ENCODE data around the gene CDK5RAP3.
A peak's percentile ranks its signal among the peaks of the same experiment; 100 is the strongest.

CDK5RAP3 gene, protein sequence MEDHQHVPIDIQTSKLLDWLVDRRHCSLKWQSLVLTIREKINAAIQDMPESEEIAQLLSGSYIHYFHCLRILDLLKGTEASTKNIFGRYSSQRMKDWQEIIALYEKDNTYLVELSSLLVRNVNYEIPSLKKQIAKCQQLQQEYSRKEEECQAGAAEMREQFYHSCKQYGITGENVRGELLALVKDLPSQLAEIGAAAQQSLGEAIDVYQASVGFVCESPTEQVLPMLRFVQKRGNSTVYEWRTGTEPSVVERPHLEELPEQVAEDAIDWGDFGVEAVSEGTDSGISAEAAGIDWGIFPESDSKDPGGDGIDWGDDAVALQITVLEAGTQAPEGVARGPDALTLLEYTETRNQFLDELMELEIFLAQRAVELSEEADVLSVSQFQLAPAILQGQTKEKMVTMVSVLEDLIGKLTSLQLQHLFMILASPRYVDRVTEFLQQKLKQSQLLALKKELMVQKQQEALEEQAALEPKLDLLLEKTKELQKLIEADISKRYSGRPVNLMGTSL

DNA sequence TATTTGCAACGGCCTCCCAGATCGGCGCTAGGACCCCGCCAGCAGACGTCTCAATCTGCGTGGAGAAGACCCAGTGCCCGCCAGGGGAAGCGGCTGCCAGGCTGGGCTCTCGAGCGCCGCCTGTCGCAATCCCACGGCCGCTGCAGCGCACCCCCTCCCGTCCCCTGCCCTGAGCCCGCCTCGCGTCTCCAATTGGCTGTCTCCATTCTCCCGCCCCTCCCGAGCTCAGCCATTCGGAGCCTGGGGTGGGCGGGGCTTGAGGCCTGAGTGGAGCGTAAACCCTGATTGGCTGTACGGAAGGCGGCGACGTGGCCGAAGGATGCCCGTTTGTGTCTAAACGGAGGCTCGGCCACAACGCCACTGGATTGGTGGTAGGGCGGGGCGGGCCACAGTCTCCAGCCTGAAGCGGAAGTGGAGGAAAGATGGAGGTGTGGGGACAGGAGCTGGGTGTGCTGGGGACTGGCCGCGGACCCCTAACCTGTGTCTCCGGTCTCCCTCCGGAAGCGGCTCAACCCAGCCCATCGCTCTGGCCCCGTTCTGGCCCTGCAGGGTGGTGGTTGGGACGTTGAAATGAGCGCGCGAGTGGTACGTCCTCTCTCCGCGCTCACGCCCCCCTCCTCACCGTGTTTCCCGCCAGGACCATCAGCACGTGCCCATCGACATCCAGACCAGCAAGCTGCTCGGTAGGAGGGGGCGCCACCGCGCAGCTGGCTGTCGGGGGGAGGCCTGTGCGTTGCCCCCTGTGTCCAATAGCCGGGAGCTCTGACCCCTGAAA, at the start of gene CDK5RAP3:
CDK5RAP3 (plus strand) TSS at position 389 of the 775 bp plus-strand sequence; CDS start at position 423, 34 bp downstream.
- peak; percentile 95 for DNase-seq (ENCODE audit: low spot score)

DNA sequence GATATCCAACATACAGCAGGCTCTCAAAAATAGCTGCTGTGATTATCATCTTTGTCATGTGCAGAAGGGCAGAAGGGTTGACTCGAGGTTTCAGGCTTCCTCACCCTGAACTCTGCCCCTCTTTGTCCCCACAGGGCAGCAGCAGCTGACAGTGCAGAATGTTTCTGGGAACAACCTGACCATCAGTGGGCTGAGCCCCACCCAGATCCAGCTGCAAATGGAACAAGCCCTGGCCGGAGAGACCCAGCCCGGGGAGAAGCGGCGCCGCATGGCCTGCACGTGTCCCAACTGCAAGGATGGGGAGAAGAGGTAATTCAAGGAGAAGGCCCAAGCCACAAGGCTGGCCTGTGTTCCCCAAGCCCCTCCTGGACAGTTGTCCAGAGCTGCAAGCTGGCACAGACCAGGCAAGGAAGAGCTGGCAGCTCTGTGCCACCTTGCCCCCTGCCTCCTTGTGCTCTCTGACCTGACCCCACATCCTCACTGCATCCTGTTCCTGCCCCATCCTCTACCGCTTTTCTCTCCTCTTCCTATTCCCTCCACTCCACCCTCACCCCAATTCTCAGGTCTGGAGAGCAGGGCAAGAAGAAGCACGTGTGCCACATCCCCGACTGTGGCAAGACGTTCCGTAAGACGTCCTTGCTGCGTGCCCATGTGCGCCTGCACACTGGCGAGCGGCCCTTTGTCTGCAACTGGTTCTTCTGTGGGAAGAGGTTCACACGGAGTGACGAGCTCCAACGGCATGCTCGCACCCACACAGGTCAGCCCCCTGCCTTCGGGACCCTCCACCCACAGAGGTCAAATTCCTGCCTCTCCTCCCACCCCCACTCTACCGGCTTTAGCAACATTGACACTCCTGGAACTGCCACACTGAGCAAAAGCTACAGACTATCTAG, 45.9 kb upstream of the CDK5RAP3 start:
- TF ChIP-seq, protein P1, sequence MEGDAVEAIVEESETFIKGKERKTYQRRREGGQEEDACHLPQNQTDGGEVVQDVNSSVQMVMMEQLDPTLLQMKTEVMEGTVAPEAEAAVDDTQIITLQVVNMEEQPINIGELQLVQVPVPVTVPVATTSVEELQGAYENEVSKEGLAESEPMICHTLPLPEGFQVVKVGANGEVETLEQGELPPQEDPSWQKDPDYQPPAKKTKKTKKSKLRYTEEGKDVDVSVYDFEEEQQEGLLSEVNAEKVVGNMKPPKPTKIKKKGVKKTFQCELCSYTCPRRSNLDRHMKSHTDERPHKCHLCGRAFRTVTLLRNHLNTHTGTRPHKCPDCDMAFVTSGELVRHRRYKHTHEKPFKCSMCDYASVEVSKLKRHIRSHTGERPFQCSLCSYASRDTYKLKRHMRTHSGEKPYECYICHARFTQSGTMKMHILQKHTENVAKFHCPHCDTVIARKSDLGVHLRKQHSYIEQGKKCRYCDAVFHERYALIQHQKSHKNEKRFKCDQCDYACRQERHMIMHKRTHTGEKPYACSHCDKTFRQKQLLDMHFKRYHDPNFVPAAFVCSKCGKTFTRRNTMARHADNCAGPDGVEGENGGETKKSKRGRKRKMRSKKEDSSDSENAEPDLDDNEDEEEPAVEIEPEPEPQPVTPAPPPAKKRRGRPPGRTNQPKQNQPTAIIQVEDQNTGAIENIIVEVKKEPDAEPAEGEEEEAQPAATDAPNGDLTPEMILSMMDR (IDR thresholded peaks at IDR 0.05; ENCODE audit: extremely low read depth, missing control alignments), result no peak
- DNase-seq (ENCODE audit: low spot score), result no peak

More for the DNA sequence above, at the start of gene CDK5RAP3:
- TF ChIP-seq, protein P1 (IDR thresholded peaks at IDR 0.05; ENCODE audit: extremely low read depth, missing control alignments), result peak; percentile 82

DNA sequence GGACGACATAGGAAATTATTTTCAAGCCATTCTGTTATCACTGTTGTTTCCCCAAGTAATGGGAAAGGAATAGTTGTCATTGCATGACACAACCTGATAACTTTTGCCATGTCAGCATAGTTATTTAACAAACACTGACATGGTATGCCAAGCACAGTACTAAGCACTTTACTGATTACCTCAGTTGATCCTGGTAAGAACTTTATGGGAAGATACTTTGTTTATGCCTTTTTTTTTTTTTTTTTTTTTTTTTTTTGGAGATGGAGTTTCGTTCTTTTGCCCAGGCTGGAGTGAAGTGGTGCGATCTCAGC, 45.3 kb upstream of the CDK5RAP3 start:
- no peak for DNase-seq (ENCODE audit: low spot score)
- TF ChIP-seq, protein P1 (IDR thresholded peaks at IDR 0.05; ENCODE audit: extremely low read depth, missing control alignments), result no peak

DNA sequence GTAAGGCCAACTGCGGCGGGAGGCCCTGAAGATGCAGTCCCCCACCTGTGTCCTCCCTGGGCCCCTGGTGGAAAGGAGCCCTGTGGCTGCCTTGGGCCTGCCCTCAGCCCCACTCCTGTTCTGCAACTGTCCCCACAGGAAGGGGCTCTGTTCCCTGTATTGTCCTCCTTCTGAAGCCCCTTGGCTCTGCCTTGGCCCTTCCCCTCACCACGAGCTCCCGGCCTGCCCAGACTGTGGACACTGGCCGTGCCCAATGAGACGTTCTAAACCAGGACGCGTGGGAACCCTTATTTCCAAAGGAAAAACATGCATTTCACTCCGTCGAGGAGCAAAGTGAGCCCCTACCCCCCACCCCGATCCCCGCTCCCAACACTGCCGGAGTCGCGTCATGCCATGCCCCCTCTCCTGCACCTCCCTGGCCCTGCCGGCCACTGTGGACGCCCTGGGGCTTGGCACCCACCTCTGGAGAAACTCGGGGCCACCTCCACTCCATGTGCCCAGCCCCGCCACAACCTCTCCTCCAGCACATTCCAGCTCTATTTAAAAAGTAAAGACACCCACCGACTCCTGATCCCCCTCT, 43.0 kb upstream of the CDK5RAP3 start:
- TF ChIP-seq, protein P1 (IDR thresholded peaks at IDR 0.05; ENCODE audit: extremely low read depth, missing control alignments), result no peak
- no peak for DNase-seq (ENCODE audit: low spot score)

DNA sequence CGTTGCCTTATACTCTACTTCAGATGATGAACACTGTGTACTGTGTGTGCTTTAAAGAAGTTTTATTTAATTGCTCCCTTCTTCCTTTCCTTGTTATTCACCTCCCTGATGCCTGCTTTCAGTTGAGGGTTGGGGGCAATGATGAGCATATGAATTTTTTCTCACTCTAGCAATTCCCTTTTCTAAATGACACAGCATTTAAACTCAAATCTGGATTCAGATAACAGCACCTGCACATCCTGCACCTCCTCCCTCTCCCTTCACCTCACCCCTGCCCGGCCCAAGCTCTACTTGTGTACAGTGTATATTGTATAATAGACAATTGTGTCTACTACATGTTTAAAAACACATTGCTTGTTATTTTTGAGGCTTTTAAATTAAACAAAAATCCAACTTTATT, 42.5 kb upstream of the CDK5RAP3 start:
- TF ChIP-seq, protein P1 (IDR thresholded peaks at IDR 0.05; ENCODE audit: extremely low read depth, missing control alignments), result no peak
- no peak for DNase-seq (ENCODE audit: low spot score)

DNA sequence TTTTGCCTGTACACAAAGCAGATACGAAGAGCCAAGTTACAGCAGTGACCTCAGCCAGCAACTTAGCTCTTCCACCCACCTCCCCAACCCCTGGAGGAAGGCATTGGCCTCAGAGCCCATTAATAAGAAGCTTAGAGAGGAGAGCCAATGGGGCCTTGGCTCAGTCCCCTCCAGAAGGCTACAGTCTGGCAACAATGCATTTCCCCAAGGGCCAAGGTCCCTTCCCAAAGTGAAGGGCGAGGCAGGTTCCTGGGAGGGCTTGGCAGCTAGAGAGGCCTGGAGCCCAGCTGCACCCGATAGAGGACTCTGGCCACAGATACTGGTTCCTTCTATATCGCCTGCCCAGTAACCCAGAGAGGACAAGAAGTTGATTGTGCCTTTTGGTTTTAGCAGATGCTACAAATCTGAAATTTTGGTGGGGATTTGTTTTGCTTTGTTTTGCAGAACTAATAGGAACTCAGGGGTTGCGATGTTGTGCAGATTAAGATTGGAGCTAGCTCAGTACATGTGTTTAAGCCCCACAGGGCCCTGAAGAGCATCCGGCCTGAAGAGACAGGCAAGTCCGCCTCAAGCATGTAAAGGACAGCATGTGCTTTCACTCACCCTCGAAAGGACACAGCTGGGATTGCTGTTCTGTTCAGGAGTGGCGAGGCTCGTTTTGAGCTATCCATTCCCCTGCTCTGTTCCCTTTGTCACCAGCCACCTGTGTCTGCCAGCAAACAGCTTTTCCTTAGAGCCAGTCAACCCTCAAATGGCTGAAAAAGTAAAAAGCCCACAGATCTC, 41.5 kb upstream of the CDK5RAP3 start:
- TF ChIP-seq, protein P1 (IDR thresholded peaks at IDR 0.05; ENCODE audit: extremely low read depth, missing control alignments), result no peak
- no peak for DNase-seq (ENCODE audit: low spot score)

All from GM20000 (cell line).